GM18498 (cell line): ENCODE data around the gene ACOT4.
"Not testable (repeated sequence)": the region's sequence is repeated elsewhere in the genome, so short reads cannot be mapped to it uniquely, and the experiment has no call there.

Source experiments
- ATAC-seq: cut with Tn5 transposase; IDR thresholded peaks from one replicate; pipeline ENCODE4 v1.9.1; 2021; ENCODE audit warnings: mild to moderate bottlenecking, moderate library complexity; ENCODE audit not compliant: unreplicated experiment

ACOT4 gene

DNA sequence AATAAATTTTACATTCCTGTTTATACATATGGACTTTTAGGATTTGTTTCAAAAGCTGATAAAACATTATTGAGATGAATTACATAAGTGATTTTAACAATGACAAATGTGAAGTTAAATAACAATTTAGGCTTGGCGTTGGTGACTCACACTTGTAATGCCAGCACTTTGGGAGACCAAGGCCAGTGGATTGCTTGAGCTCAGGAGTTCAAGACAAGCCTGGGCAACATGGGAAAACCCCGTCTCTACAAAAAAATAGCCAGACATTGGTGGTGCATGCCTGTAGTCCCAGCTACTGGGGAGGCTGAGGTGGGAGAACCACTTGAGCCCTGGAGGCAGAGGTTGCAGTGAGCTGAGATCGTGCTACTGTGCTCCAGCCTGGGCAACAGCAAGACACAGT, 15.3 kb upstream of the ACOT4 start:
- no peak for ATAC-seq

DNA sequence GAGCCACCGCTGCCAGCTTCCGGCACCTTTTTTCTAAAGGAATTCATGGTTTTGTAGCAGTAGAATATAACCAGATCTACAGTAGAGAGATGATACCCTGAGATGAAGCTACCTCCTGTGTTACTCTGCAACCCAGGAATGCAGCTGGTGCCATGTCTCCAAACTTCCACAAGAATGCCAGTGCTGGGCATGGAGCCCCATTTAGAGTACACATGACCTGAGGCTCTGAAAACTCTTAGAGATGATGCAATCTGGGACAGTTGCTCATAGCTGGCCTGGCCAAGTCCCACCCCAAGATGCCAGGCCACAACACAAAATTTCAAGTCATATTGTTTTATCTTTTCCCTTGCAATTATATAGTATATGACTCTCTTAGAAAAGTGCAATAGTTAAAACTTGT, 14.5 kb upstream of the ACOT4 start:
- ATAC-seq, result not testable (repeated sequence)

DNA sequence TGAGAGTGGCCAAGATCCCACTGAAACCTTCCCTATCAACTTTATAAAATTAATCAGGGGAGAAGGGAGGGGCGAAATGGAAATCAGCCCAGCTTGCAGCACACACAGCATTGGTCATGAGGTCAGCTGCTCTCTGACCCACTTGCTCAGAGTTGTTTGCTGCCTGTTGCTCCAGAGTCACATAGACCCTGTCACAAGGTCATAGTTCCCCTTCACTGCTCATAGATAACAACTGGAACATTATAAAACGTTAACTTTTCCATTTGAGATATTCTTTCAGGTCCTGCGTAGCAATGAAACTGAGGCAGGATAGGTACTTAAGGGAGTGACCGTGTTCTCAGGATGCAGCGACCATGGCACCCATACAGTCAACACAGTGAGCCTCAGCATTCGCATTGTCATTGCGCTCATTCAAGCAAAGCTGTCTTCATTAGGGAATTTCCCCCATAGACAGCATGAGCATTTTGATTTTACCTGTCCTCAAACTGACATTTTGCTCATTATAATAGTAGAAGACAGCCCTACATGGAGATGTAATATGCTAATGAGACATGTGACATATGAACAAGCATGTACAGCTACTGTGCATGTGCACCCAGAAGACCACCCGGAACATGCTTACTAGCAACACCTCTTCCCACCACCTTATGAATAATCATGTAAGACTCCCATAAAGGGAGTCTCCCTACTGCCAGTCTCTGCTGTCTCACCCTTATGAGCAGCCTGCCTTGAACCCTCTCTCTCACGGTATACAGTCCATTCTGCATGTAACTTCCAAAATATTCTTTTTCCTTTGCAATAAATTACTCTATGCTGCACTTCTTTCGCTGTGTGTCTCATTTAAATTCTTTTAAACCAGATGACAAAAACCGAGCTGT, 9.3 kb upstream of the ACOT4 start:
- ATAC-seq, result not testable (repeated sequence)

DNA sequence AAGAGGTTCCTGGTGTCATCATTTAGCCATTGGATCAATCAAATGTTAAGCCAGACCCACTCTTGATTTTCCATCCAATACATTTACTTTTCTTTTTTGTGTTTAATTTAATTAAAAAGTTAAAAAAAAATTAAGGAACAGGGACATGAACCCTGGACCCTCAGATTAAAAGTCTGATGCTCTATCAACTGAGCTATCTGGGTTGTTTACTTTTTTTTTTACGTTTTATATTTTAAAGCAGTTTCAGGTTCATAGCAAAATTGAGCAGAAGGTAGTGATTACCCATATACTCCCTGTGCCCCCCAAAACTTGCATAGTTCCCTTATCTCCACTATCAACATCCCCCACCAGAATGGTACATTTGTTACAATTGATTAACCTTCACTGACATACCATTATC, 3.0 kb upstream of the ACOT4 start:
- ATAC-seq, result no peak

DNA sequence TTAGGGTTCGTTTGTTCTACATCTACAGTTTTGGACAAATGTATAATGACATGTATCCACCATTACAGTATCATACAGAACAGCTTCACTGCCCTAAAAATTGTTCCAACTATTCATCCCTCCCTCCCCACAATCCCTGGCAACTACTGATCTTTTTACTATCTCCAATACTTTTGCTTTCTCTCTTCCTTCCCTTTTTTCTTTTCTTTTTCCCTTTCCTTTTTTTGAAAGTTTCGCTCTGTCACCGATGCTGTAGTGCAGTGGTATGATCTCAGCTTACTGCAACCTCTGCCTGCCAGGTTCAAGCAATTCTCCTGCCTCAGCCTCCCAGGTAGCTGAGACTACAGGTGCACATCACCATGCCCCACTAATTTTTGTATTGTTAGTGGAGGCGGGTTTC, 2.6 kb upstream of the ACOT4 start:
- ATAC-seq, result no peak

DNA sequence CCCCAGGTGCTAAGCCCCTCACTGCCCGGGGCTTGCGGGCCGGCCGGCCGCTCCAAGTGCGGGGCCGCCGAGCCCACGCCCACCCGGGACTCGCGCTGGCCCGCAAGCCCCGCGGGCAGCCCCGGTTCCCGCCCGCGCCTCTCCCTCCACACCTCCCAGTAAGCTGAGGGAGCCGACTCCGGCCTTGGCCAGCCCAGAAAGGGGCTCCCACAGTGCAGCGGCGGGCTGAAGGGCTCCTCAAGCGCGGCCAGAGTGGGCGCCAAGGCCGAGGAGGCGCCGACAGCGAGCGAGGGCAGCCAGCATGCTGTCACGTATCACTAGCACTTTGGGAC, 1.0 kb upstream of the ACOT4 start:
- not testable (repeated sequence) for ATAC-seq

DNA sequence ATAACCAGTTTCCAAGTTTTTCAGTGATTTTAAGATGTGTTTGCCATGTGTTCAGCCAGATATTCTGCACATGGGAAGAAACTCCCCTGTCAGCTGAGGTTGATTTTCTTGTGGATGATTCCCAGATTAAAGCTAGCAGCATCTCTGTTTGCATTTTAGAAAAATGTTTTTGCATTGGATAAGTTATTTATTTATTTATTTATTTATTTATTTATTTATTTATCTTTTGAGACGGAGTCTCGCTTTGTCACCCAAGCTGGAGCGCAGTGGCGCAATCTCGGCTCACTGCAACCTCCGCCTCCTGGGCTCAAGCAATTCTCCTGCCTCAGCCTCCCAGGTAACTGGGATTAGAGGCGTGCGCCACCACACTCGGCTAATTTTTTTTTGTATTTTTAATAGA, 2.8 kb downstream of the ACOT4 start:
- ATAC-seq, result no peak

DNA sequence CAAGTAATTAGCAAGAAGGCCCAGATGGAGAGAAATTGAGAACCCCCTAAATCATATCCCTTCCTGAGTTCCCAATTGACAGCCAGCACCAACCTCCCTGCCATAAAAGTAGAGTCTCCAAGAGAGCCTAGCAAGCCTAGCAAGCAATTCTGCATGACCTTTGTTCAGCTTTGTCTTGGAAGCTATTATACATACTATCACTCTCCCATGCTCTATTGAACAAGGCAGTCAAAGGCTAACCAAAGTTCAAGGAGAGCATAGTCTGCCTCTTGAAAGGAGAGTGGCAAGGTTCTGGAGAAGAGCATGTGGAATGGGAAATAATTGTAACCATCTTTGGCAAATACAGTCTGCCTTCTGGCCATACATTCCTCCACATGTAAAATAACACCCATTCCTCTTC, 7.8 kb downstream of the ACOT4 start:
- ATAC-seq, result no peak

DNA sequence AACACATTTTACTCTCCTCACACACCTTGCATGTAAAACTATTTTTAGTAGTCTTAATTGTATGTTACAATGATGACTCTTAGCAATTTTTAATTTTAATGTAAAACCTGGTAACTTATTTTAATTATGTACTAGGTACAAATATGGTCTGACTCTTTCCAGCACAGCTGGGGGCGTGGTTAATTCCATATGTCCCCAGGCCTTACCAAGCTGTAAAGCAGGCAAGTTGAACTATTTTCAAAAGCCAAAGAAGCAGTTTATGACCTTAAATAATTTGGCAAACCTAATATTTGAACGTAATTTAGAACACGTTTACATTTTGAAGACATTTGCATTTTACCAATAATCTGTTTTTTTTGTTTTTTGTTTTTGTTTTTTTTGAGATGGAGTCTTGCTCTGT, 11.3 kb downstream of the ACOT4 start:
- no peak for ATAC-seq

DNA sequence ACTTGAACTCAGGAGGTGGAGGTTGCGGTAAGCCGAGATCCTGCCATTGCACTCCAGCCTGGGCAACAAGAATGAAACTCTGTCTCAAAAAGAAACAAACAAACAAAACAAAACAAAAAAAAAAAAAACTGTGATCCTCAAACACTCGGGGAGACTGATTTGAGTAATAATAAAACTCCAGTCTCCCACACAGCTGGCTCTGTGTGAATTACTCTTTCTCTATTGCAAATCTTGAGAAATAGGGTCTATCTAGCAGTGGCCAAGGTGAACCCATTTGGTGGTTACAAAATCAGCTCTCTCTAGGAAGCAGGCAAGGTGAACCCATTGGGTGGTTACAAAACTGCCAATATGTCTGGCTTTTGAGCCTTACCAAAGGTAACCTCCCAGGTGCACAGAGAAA, 14.6 kb downstream of the ACOT4 start:
- no peak for ATAC-seq

DNA sequence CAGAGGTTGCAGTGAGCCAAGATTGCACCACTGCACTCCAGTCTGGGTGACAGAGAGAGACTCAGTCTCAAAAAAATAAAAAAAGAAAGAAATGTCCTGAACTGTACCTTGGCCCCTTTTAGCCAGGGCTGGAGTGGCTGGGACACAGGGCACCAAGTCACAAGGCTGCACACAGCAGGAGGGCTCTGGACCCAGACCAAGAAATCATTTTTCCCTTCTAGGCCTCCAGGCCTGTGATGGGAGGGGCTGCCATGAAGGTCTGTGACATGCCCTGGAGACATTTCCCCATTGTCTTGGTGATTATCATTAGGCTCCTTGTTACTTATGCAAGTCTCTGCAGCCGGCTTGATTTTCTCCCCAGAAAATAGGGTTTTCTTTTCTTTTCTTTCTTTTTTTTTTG, 15.6 kb downstream of the ACOT4 start:
- ATAC-seq, result no peak

DNA sequence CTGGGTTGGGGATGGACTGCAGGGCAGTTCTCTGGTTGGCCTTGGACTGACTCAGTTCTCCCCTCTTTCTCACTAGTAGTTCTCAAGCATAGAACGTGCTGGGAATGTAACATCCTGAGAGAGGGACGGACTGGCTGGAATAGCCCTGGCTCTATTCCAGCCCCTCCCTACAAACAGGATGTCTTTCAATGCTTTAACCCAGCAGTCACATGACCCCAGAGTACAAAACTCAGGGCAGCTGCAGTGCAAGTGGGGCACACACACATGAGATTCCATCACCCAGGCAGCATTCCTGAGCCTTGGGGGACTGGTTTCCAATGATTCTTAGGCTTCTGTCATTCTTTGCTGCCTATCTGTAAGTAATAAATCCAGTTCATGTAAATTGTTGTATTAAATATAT, 19.0 kb downstream of the ACOT4 start:
- ATAC-seq, result no peak

DNA sequence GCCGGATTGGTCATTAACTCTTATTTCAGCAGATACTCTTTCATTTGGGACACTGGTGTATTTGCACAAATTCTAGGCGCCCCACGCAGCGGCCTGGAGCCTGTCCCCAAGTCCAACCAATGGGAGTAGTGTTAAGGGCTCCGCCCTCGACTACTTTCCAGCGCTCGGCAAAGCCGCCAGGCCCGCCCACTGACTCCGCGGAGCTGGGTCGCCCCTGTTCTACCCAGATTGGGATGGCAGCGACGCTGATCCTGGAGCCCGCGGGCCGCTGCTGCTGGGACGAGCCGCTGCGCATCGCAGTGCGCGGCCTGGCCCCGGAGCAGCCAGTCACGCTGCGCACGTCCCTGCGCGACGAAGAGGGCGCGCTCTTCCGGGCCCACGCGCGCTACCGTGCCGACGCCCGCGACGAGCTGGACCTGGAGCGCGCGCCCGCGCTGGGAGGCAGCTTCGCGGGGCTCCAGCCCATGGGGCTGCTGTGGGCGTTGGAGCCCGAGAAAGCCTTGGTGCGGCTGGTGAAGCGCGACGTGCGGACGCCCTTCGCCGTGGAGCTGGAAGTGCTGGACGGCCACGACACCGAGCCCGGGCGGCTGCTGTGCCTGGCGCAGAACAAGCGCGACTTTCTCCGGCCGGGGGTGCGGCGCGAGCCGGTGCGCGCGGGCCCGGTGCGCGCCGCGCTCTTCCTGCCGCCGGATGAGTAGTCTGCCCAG, 20.8 kb downstream of the ACOT4 start, which contains the start of gene ACOT6:
Gene ACOT6 (plus strand): TSS at position 179 of the 707 bp plus-strand sequence. CDS start 55 bp downstream, at position 234.
- ATAC-seq, result peak; percentile 79

DNA sequence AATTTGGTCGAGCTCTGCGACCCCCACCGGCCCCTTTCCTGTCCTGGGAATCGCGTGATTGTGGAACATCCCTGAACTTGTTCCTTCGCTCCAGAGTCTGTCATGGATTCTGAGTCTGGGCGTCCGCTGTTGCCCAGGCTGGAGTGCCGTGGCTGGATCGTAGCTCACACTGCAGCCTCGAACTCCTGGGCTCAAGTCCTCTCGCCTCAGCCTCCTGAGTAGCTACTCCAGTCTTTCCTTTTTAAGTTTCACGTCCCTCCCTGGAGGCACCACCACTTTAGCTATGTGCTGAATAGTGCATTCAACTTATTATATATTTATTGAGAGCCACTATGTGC, 21.3 kb downstream of the ACOT4 start:
- ATAC-seq, result no peak

DNA sequence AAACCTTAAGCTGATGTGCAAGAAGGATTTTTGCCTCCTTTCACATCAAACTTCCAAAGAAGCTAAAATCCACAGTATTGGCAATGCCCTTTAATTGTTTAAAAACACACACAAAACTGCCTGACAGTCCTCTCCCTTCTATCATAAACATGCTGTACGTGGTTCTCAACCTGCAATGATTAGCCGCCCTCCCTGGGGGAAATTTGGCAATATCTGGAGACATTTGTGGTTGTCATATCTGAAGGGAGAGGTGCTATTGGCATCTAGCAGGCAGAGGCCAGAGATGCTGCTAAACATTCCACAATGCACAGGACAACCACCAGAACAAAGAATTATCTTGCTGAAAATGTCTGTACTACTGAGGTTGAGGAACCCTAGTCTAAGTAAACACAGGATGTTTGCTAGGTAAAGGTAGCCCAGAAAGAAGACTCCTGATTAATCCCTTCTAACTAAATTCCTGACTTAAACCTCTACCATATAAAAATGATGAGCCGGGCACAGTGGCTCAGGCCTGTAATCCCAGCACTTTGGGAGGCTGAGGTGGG, 21.8 kb downstream of the ACOT4 start:
- no peak for ATAC-seq

DNA sequence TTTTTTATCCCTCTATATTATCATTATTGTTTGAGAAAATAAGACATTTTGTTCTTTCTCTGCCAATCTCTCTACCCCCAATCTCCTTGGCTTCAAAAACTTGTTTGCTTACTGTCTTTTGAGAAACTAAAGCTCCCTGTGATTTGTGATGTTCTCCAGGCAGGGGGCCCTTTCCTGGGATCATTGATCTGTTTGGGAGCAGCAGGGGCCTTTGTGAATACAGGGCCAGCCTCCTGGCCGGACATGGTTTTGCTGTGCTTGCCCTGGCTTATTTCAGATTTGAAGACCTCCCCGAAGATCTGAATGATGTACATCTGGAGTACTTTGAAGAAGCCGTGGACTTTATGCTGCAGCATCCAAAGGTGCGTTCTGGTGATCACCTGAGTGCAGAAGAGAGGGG, 25.2 kb downstream of the ACOT4 start:
- no peak for ATAC-seq

DNA sequence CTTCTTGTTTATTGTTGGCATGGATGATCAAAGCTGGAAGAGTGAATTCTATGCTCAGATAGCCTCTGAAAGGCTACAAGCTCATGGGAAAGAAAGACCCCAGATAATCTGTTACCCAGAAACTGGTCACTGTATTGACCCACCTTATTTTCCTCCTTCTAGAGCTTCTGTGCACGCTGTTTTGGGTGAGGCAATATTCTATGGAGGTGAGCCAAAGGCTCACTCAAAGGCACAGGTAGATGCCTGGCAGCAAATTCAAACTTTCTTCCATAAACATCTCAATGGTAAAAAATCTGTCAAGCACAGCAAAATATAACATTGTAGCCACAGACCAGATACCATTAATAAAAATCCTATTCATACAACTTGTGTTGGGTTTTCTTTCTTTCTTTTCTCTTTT, 27.9 kb downstream of the ACOT4 start:
- no peak for ATAC-seq

DNA sequence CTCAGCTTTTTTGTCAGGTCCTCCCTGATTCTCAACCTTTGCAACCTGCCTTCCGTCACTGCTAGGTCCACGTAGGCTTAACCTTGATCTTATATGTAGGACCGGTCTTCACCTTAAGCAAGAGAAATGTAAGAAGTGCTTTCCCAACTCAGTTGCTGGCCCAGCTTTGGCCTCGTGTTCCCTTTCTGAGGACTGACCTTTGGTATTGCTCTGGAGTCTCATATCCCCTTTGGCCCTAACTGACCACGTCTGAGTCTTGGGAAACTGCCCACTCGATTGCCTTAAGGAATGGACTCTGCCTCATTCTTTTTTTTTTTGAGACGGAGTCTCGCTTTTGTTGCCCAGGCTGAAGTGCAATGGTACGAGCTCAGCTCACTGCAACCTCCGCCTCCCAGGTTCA, 28.6 kb downstream of the ACOT4 start:
- ATAC-seq, result no peak

DNA sequence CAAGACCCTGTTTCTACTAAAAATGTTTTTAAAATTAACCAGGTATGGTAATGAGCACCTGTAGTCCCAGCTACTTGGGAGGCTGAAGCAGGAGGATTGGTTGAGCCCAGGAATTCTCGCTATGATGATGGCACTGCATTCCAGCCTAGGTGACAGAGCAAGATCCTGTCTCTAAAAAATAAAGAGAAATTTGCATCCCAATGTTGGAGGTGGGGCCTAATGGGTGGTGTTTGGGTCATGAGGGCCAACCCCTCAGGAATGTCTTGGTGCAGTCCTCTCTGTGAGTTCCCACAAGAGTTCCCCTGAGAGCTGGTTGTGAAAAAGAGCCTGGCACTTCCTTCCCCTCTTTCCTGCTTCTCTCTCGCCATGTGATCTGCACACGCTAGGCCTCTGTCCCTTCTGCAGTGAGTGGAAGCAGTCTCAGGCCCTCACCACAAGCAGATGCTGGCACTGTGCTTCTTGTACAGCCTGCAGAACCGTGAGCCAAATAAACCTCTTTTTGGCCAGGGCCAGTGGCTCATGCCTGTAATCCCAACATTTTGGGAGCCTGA, 31.9 kb downstream of the ACOT4 start:
- ATAC-seq, result no peak

DNA sequence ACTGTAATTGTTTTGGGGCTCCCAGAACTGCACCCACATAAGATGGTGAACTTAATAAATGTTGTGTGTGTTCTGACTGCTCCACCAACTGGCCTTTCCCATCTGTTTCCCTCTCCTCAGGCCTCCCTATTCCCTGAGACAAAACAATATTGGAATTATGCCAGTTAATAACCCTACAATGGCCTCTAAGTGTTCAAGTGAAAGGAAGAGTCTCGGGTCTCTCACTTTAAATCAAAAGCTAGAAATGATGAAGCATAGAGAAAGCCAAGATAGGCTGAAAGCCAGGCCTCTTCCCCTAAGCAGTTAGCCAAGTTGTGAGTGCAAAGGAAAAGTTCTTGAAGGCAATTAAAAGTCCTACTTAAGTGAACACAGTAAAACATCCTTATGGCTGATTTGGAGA, 34.0 kb downstream of the ACOT4 start:
- no peak for ATAC-seq

DNA sequence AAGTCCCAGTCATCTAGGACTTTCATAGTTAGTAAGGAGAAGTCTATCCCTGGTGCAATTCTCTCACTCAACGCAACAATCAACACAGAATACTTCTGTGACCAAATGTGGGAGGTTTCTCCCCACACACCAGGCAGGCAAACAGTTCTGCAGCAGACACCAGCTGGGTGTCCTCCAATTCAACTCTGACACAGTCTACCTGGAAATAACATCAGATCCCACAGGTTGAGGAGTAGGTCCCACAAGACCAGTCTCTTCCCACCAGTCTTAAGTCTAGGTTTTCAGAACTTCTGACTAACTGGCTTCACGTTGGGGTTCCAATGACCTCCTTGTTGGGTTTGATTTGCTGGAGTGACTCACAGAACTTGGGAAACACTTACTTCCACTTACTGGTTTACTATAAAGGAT, 35.5 kb downstream of the ACOT4 start:
- ATAC-seq, result no peak
